Glutamatergic neuron (in vitro differentiated cells): ENCODE measurements around the gene GPC6. TPM values are rescaled to one million over a fixed set of nuclear protein-coding genes. Genes with fewer than 3 reads are reported as not detected.
A peak's percentile ranks its signal among the peaks of the same experiment; 100 is the strongest.

Source experiments
- DNase-seq: peaks from one replicate; pipeline ENCODE4 v3.0.0; 2022
- H3K27ac Mint-ChIP-seq: one replicate; pipeline ENCODE4 v1.8.0; 2020; ENCODE audit warnings: mild to moderate bottlenecking, mixed read lengths, inconsistent platforms; ENCODE audit not compliant: unreplicated experiment
- H3K27me3 Mint-ChIP-seq: one replicate; pipeline ENCODE4 v1.8.0; 2020; ENCODE audit warnings: mild to moderate bottlenecking, moderate library complexity, mixed read lengths, inconsistent platforms; ENCODE audit not compliant: unreplicated experiment
- H3K36me3 Mint-ChIP-seq: one replicate; pipeline ENCODE4 v1.8.0; 2020; ENCODE audit warnings: mild to moderate bottlenecking, mixed read lengths, inconsistent platforms; ENCODE audit not compliant: unreplicated experiment
- H3K4me1 Mint-ChIP-seq: one replicate; pipeline ENCODE4 v1.8.0; 2020; ENCODE audit warnings: mild to moderate bottlenecking, low read depth, mixed read lengths, inconsistent platforms; ENCODE audit not compliant: unreplicated experiment
- H3K4me3 Mint-ChIP-seq: one replicate; pipeline ENCODE4 v1.8.0; 2020; ENCODE audit warnings: mild to moderate bottlenecking, mixed read lengths, inconsistent platforms; ENCODE audit not compliant: unreplicated experiment
- H3K9me3 Mint-ChIP-seq: one replicate; pipeline ENCODE4 v1.8.0; 2020; ENCODE audit warnings: mild to moderate bottlenecking, moderate library complexity, mixed read lengths, inconsistent platforms; ENCODE audit not compliant: unreplicated experiment
- total RNA-seq: library from RNA; stranded (reverse); fragmentation: NEBNext Ultra II Directional; extraction: Animal tissue kit (Norgen Biotek cat#: 25700); gene quantifications from one replicate; pipeline ENCODE4 v1.2.1, GENCODE V29; 2021; ENCODE audit not compliant: unreplicated experiment
- TF ChIP-seq, protein P1 (sequence below): fragments of 200-600 bp; sonication (generic); IDR thresholded peaks from one replicate; pipeline ENCODE4 v1.5.0; 2021; ENCODE audit not compliant: partially characterized antibody, unreplicated experiment

The GPC6 gene
- total RNA-seq, 1 donor from 2014 or later: 11.8 TPM

DNA sequence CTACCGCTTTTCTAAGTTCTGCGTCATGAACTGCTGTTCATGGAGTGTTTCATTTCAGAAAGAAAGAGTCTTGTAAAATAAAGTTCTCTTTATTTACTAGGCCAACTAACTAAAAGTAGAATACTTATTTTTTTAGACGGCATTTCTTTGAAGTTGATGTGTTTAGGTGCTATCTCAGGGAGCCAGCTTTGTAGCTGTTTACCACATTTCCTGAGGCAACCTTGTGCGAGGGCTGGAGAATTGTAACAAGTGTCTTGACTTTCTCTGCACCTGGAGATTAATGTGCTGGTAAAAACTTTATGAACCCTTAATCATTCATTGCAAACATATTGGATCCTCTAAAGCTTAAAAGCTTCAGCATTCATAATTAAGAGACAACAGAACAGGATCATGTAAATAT, 229.3 kb downstream of the GPC6 start:
- Mint-ChIP-seq H3K4me1 (peaks cover 9% of the 10 kb centered on the region), H3K4me3 (no peak overlapping the region), H3K27ac (peak overlapping the region; percentile 17), H3K36me3 (no peaks in the 10 kb centered on the region), H3K27me3 (no peaks in the 10 kb centered on the region), H3K9me3 (peaks cover 2% of the 10 kb centered on the region)
- DNase-seq: no peak
- TF ChIP-seq, protein P1, sequence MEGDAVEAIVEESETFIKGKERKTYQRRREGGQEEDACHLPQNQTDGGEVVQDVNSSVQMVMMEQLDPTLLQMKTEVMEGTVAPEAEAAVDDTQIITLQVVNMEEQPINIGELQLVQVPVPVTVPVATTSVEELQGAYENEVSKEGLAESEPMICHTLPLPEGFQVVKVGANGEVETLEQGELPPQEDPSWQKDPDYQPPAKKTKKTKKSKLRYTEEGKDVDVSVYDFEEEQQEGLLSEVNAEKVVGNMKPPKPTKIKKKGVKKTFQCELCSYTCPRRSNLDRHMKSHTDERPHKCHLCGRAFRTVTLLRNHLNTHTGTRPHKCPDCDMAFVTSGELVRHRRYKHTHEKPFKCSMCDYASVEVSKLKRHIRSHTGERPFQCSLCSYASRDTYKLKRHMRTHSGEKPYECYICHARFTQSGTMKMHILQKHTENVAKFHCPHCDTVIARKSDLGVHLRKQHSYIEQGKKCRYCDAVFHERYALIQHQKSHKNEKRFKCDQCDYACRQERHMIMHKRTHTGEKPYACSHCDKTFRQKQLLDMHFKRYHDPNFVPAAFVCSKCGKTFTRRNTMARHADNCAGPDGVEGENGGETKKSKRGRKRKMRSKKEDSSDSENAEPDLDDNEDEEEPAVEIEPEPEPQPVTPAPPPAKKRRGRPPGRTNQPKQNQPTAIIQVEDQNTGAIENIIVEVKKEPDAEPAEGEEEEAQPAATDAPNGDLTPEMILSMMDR: no peak

DNA sequence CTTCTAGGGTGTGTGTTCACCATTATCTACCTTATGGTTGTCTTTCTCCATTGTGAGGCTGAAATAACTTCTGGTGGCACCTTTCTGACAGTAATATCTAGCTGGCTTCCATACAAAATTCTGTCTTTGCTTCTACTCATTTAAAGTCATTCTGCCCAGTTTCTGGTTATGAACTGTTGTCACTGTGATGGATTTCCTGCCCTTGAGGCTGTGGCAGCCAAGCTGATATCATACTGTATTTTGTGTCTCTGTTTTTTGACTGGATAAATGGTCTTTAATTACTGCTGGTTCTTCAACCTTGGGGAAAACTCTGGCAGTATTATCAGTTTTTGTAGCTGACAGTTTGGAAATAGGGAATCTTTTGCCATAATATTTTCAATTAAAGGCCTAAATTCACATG, 233.4 kb downstream of the GPC6 start:
- peaks cover 13% of the 10 kb centered on the region for H3K4me1 Mint-ChIP-seq
- H3K4me3 Mint-ChIP-seq: no peak overlapping the region
- H3K36me3 Mint-ChIP-seq: no peaks in the 10 kb centered on the region
- TF ChIP-seq, protein P1: no peak
- no peak for DNase-seq
- peaks cover 1% of the 10 kb centered on the region for H3K27me3 Mint-ChIP-seq
- H3K27ac Mint-ChIP-seq: no peak overlapping the region
- H3K9me3 Mint-ChIP-seq: peaks cover 2% of the 10 kb centered on the region

DNA sequence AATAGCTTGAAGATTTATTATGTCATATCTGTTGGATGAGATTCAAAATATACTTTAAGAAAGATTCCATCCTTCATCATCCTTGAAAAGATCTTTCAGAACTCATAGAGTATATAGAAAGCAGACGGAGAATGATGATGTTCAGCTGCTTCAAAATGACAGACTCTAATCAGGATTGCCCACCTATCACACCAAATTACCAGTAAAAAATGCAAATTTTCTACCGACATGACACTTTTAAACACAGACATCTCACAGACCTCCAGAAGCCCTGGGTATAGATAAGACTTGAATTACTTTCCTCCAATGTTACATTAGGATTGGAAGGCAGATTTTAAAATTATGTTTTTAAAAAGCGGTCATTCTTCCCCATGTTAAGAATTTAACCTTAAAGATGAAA, 235.5 kb downstream of the GPC6 start:
- Mint-ChIP-seq H3K4me3 (no peak overlapping the region), H3K36me3 (no peaks in the 10 kb centered on the region), H3K4me1 (peaks cover 5% of the 10 kb centered on the region), H3K27ac (no peak overlapping the region), H3K9me3 (no peaks in the 10 kb centered on the region), H3K27me3 (peaks cover 1% of the 10 kb centered on the region)
- DNase-seq: no peak
- TF ChIP-seq, protein P1: no peak

DNA sequence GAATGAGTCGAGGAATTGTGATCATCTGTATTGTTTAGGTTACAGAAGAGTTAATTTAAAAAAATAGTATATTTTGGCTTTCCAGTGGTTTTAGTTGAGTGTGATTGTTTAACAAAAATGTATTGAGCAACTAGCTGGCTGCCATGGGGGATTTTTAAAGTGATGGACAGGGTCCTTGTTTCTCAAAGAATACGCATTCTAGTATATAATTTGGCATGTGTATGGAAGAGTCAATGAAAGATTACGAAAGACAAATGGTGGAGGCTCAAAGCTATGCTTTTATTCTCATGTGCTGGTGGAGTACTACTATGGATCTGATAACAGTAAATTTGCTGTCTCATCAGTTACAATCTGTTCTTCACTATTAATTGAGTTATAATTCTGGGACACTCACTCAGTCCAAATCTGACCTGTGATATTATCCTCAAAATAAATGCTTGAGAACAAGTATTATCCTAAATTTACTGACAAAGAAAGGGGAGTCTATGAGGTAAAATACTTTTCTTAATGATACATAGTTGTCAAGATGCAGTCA, 240.0 kb downstream of the GPC6 start:
- no peak for DNase-seq
- Mint-ChIP-seq H3K4me3 (no peak overlapping the region), H3K9me3 (no peaks in the 10 kb centered on the region), H3K27ac (no peak overlapping the region), H3K36me3 (peaks cover 10% of the 10 kb centered on the region), H3K27me3 (peaks cover 1% of the 10 kb centered on the region), H3K4me1 (peaks cover 5% of the 10 kb centered on the region)
- TF ChIP-seq, protein P1: no peak

DNA sequence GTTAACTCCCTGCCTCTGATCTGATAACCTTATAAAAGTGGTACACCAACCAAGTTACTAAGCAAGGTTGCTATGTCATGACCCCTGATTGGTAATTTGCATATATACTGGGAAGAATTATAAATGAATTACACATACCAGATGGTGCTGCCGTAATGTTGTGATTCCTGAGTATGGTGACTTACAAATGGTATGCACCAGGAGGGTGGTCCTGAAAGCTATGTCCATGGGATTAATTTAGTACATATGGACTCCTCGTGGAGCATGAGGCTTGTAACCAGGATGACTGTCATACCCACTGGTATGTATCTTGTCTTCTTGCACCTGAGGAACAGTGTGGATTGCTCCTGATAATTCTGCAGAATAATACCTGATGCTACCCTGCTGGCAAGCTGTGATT, 240.6 kb downstream of the GPC6 start:
- Mint-ChIP-seq H3K4me1 (peaks cover under 1% of the 10 kb centered on the region), H3K9me3 (peaks cover 2% of the 10 kb centered on the region), H3K4me3 (no peak overlapping the region), H3K27ac (no peak overlapping the region), H3K36me3 (peaks cover 15% of the 10 kb centered on the region), H3K27me3 (peaks cover 4% of the 10 kb centered on the region)
- no peak for DNase-seq
- TF ChIP-seq, protein P1: no peak
